NCI-H460 (cell line): Measurements from ENCODE around the gene CCDC69. TPM values are rescaled to one million over a fixed set of nuclear protein-coding genes. Genes with fewer than 3 reads are reported as not detected.

Source experiments
- DNase-seq: peaks from one replicate; pipeline ENCODE4 v3.0.0-alpha.2; 2016; ENCODE audit warnings: low read depth; ENCODE audit errors: extremely low read depth
- total RNA-seq: library from RNA; depleted of rRNA; stranded (reverse); fragments of >200 nt; shearing (Covaris generic); gene quantifications from 2 replicates; pipeline ENCODE4 v1.2.3, GENCODE V29; 2014; rRNA removed

Gene CCDC69
- total RNA-seq, 1 experiment from 2014 or later = 1.9 TPM

- no peak for DNase-seq
Measured at GRCh38 chr5:151150471-151151262, 73.2 kb downstream of the CCDC69 start.

- no peak for DNase-seq
Measured at GRCh38 chr5:151148583-151148982, 75.3 kb downstream of the CCDC69 start.

GRCh38 chr5:151147033-151147432 lies 76.9 kb downstream of the CCDC69 start:
- no peak for DNase-seq

GRCh38 chr5:151146061-151146460 lies 77.8 kb downstream of the CCDC69 start:
- no peak for DNase-seq

- DNase-seq = no peak
Measured at GRCh38 chr5:151144922-151145321, 79.0 kb downstream of the CCDC69 start.

- no peak for DNase-seq
Measured at GRCh38 chr5:151144275-151144674, 79.6 kb downstream of the CCDC69 start.

GRCh38 chr5:151143645-151144044 lies 80.2 kb downstream of the CCDC69 start:
- no peak for DNase-seq

- no peak for DNase-seq
Measured at GRCh38 chr5:151142933-151143332, 81.0 kb downstream of the CCDC69 start.

- no peak for DNase-seq
Measured at GRCh38 chr5:151141535-151141934, 82.4 kb downstream of the CCDC69 start.

- no peak for DNase-seq
Measured at GRCh38 chr5:151140686-151141459, 83.0 kb downstream of the CCDC69 start.

- DNase-seq = no peak
Measured at GRCh38 chr5:151139646-151140045, 84.2 kb downstream of the CCDC69 start.

GRCh38 chr5:151139015-151139414 lies 84.9 kb downstream of the CCDC69 start:
- DNase-seq = no peak

- DNase-seq = no peak
Measured at GRCh38 chr5:151138114-151138513, 85.8 kb downstream of the CCDC69 start.

- DNase-seq = no peak
Measured at GRCh38 chr5:151137067-151137825, 86.6 kb downstream of the CCDC69 start.

GRCh38 chr5:151134228-151134627 lies 89.7 kb downstream of the CCDC69 start:
- DNase-seq = no peak

GRCh38 chr5:151132963-151133362 lies 90.9 kb downstream of the CCDC69 start:
- DNase-seq = no peak

Other genes starting within 250 kb of the CCDC69 start
- 47.7 and 48.8 TPM in 2 replicates for gene GPX3, start 203.5 kb downstream of the CCDC69 start, total RNA-seq
- 44.0 and 48.3 TPM in 2 replicates for gene TNIP1, start 143.1 kb downstream of the CCDC69 start, total RNA-seq
- 26.0 and 30.6 TPM in 2 replicates for gene ANXA6, start 66.3 kb downstream of the CCDC69 start, total RNA-seq
- 19.4 and 23.2 TPM in 2 replicates for gene GM2A, start 29.1 kb upstream of the CCDC69 start, total RNA-seq
- not detected in 2 replicates for gene SLC36A3, start 79.7 kb upstream of the CCDC69 start, total RNA-seq
- not detected in 2 replicates for gene SLC36A2, start 123.5 kb upstream of the CCDC69 start, total RNA-seq
- 9.3 and 9.6 TPM in 2 replicates for gene SLC36A1, start 223.5 kb upstream of the CCDC69 start, total RNA-seq